HG03439 (cell line): Measurements from ENCODE around the gene GCK.

ENCODE experiments used
- ATAC-seq: cut with Tn5 transposase; IDR thresholded peaks from one replicate; pipeline ENCODE4 v1.9.1; 2021; ENCODE audit warnings: mild to moderate bottlenecking, moderate library complexity; ENCODE audit not compliant: unreplicated experiment

The GCK gene

DNA sequence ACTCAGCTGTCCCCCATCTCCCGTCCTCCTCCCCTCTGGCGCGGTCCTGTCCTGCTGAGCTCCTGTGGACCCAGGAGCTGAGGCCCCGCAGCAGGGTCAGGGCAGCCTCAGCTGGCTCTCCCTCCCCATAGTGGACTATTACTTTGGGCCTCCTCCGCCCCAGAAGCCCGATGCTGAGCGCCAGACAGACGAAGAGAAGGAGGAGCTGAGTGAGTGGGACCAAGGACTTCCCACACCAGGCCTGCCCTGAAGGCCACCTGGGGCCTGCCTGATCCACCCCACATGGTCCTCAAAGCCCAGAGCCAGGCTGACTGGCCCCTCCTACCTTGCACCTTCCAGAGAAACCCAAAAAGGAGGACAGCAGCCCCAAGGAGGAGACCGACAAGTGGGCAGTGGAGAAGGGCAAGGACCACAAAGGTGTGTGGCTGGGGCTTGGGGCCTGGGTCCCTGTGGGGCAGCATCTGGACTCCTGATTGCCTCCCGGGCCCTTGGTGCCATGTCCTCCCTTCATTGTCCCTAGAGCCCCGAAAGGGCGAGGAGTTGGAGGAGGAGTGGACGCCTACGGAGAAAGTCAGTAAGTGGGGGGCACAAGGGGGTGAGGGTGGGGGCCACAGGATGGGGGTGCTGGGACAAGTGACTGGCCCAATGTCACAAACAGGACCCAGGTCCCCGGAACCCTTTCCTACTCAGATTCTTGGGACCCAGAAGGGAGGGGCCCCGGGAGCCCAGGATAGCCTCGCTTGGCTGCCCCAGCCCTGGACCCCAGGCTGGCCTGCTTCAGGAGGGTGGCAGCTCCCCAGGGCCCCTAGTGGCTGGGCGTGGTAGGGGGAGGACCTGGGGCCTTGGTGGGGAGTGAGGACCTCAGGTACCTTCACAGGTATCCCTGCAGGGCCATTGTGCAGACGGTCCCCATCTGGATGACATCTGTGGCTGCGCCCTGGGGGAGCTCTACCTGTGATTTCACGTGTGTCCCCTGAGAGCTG, 80.2 kb downstream of the GCK start:
- ATAC-seq = no peak

GRCh38 chr7:44107961-44108767, 81.1 kb downstream of the GCK start:
- ATAC-seq = no peak

- ATAC-seq = no peak
Observed at GRCh38 chr7:44107116-44107960, 81.9 kb downstream of the GCK start.

GRCh38 chr7:44106311-44107065, 82.8 kb downstream of the GCK start:
- ATAC-seq = no peak

GRCh38 chr7:44105832-44106231, 83.4 kb downstream of the GCK start:
- no peak for ATAC-seq

- no peak for ATAC-seq
Observed at GRCh38 chr7:44104860-44105771, 84.1 kb downstream of the GCK start.

DNA sequence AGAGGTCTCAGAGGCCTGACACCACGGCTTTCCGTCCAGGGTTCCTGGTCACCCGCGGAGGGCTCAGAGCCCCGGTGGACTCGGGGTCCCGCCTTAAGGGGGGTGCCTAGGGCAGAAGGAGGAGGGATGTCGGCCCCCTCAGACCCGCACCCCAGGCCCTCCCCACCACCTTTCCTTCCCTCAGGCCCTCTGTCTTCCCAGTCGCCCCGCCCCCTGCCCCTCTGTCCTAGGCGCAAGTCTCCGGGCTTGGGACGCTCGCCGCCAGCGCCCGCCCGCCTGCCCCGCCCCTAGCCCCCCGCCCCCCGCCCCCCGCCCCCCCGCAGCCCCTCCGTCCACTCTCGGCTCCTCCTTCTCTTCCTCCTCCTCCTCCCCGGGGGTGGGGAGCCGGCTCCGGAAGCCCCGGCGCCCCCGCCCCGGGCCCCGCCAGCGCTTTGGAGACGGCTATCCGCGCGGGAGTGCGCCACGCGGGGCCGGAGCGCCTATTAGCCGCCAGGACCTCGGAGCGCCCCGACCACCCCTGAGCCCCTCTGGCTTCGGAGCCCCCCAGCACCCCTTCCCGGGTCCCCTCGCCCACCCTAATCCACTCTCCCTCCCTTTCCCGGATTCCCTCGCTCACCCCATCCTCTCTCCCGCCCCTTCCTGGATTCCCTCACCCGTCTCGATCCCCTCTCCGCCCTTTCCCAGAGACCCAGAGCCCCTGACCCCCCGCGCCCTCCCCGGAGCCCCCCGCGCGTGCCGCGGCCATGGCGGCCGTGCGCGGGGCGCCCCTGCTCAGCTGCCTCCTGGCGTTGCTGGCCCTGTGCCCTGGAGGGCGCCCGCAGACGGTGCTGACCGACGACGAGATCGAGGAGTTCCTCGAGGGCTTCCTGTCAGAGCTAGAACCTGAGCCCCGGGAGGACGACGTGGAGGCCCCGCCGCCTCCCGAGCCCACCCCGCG, 85.0 kb downstream of the GCK start, which contains the start of gene AEBP1:
TSS of gene AEBP1 (plus strand) at position 423 of the 937 bp plus-strand sequence. CDS start at position 744, 321 bp downstream.
- ATAC-seq = no peak

DNA sequence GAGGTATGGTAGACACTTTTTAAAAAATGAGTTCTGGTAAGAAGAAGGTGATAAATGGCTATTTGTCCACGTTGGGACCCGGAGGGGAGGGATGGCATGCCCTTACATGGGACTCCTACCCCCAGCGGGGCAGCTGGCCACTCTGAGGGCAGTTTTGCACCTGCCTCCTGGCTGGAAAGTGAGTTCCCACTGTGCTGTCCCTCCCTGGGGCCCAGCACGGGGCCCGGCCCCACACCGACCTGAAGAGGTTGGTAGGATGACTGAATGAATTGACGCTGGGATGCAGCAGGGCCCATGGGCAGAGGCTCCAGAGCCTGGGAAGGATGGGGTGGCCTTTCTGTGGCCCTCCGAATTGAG, 85.7 kb downstream of the GCK start:
- ATAC-seq = no peak

DNA sequence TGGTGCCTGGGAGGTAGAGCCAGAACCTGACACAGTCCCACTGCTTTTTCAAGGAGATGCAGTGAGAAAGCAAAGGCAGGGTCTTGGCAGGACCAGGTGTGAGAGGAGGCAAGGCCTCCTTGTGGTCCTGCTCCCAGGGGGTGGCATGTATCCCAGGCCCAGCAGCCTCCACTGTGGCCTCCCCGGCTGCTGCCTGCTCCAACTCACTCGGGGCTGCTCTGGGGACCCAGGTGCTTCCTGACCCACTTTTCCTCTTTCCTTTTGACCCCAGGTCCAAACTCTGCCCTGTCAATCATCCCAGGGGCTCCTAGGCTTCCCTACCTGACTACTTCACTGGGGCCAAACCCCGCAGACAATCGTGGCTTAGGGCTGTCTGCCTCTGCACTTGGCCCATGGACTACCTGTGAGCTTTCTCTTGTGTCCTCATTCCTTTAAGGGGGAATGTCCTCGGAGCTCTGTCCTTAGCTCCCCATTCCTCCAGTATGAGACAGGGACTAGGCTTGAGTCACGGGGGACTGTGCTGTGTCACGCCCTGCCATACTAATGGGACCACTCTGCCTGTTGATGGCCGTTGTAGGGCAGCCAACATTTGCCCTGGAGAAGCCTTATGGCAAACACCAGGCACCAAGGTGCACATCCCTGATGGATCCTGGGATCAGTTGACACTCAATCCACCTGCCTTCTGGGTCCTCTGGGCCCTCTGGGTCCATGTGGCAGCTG, 86.2 kb downstream of the GCK start:
- no peak for ATAC-seq

DNA sequence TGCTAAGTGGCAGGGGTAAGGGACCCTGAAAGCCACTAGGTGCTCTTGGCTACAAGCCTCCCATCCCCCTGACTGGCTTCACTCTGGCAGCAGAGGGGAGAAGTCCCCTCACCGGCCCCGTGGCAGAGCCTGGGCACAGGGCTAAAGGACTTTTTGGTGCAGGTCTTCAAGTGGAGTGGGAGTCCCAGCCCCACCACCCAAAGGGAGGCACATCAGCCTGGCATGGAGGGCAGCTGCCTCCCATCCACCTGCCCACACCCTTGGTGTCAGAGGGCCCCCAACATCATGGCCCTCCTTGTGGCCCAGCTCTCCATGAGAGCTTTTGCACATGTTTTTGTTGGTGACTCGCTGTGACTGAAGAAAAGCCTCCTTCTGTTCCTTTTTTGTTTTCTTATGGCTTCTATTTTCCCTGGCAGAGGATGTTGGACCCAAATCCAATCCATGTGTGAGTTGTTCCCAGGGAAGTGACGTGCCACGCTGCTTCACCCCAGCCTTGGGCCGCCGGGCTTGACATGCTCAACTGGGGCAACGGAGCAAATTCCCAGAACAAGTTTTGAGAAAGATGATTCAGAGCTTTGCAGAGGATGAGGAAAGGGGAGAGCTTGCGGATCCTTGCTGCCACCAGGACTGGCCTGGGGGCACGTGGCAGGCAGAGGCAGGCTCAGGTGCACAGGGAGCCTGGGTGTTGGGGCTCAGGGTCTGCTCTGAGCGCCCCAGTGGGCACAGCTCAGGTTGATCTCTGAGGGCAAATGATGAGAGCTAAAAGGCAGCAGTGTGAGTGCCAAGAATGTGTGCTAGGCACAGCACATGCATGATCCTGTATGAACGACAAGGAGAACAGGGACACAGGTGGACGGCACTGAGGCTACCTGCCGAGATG, 87.0 kb downstream of the GCK start:
- ATAC-seq = no peak

GRCh38 chr7:44101303-44101965, 87.8 kb downstream of the GCK start:
- ATAC-seq = no peak

GRCh38 chr7:44100458-44101302, 88.6 kb downstream of the GCK start:
- no peak for ATAC-seq

GRCh38 chr7:44099669-44100068, 89.6 kb downstream of the GCK start:
- no peak for ATAC-seq

- ATAC-seq = no peak
Observed at GRCh38 chr7:44098092-44099068, 90.9 kb downstream of the GCK start.
